Loucy (cell line): Measurements from ENCODE around the gene HSPA12B.
A peak's percentile ranks its signal among the peaks of the same experiment; 100 is the strongest.

Experiments used
- H2AFZ ChIP-seq: fragments of 200-600 bp; sonication (generic); 2 replicates; pipeline ENCODE4 v1.6.0; 2016; ENCODE audit warnings: antibody characterized with exemption, mild to moderate bottlenecking, low read length, moderate library complexity
- H3F3A ChIP-seq: fragments of 200-600 bp; 2 replicates; pipeline ENCODE4 v1.6.0; 2016; ENCODE audit warnings: antibody characterized with exemption, low read depth, mild to moderate bottlenecking
- H3K27me3 ChIP-seq: fragments of 200-600 bp; sonication (generic); 2 replicates; pipeline ENCODE4 v1.6.1; 2014; ENCODE audit warnings: low read length, mild to moderate bottlenecking; ENCODE audit not compliant: insufficient read depth, poor library complexity, severe bottlenecking
- H3K36me3 ChIP-seq: fragments of 200-600 bp; sonication (generic); 2 replicates; pipeline ENCODE4 v1.6.1; 2016; ENCODE audit warnings: low read length; ENCODE audit not compliant: insufficient read depth
- H3K4me1 ChIP-seq: fragments of 200-600 bp; sonication (generic); 2 replicates; pipeline ENCODE4 v1.5.1; 2014; ENCODE audit warnings: low read length, mild to moderate bottlenecking; ENCODE audit not compliant: insufficient read depth, poor library complexity, severe bottlenecking
- H3K4me2 ChIP-seq: fragments of 200-600 bp; sonication (generic); 2 replicates; pipeline ENCODE4 v1.6.0; 2014; ENCODE audit warnings: antibody characterized with exemption, low read length, low read depth, mild to moderate bottlenecking; ENCODE audit not compliant: poor library complexity, severe bottlenecking
- H3K4me3 ChIP-seq: fragments of 200-600 bp; sonication (generic); 2 replicates; pipeline ENCODE4 v1.5.1; 2014; ENCODE audit warnings: low read length, mild to moderate bottlenecking, mixed read lengths; ENCODE audit not compliant: poor library complexity, severe bottlenecking
- H3K79me2 ChIP-seq: fragments of 200-600 bp; sonication (generic); 2 replicates; pipeline ENCODE4 v1.6.1; 2014; ENCODE audit warnings: low read length; ENCODE audit not compliant: insufficient read depth
- H3K9ac ChIP-seq: fragments of 200-600 bp; sonication (generic); 2 replicates; pipeline ENCODE4 v1.6.0; 2014; ENCODE audit warnings: mild to moderate bottlenecking, low read depth, low read length, moderate library complexity; ENCODE audit not compliant: poor library complexity, severe bottlenecking
- H3K9me2 ChIP-seq: fragments of 200-600 bp; sonication (generic); replicated peaks from 2 replicates; pipeline ENCODE4 v1.6.1; 2016; ENCODE audit warnings: low read depth, low read length, mixed read lengths
- H3K9me3 ChIP-seq: fragments of 200-600 bp; sonication (generic); 2 replicates; pipeline ENCODE4 v1.6.1; 2014; ENCODE audit warnings: mild to moderate bottlenecking, antibody characterized with exemption, low read length, low read depth; ENCODE audit not compliant: insufficient read depth
- H4K20me1 ChIP-seq: fragments of 200-600 bp; sonication (generic); 2 replicates; pipeline ENCODE4 v1.6.0; 2014; ENCODE audit warnings: antibody characterized with exemption, low read length, mild to moderate bottlenecking; ENCODE audit not compliant: insufficient read depth, poor library complexity, severe bottlenecking
- EZH2phosphoT487 ChIP-seq: fragments of 200-600 bp; IDR thresholded peaks from 2 replicates; pipeline ENCODE4 v1.6.1; 2018; ENCODE audit warnings: antibody characterized with exemption, mild to moderate bottlenecking, moderate library complexity, borderline replicate concordance
- TF ChIP-seq, protein P1 (sequence below): fragments of 200-600 bp; sonication (generic); conservative IDR thresholded peaks from 2 replicates; pipeline ENCODE4 v1.5.1; 2014; ENCODE audit warnings: mild to moderate bottlenecking, antibody characterized with exemption, low read length

The HSPA12B gene

DNA sequence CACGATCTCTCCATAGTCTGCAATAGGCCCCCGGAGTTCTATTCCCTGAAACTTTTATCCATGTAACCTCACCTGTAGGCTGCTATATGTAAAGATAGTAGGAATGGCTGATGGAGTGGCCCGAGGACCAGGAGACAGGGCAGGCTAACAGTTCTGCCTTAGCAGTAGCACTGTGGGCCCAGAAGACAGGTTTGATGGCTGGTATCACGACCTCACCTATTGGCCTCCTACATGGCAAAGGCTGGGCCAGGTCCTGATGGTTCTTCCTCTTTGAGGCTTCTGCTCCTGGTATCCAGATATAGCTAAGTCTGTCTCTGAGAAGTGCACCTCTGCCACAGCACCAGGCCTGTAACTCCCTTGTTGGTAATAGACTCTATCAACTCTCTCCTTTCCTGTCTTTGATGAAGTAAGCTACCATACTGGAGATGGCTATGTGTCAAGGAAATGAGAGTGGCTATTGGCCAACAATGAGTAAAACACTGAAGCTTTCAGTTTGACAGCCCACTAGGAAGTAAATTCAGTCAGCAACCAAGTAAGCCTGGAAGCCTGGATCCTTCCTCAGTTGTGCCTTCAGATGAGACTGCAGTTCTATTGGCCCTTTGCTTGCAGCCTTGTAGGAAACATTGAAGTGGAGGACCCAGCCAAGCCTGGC lies 43.1 kb downstream of the HSPA12B start:
- no peaks in the 10 kb centered on the region for H3F3A ChIP-seq
- no peak overlapping the region for H2AFZ ChIP-seq
- TF ChIP-seq, protein P1, sequence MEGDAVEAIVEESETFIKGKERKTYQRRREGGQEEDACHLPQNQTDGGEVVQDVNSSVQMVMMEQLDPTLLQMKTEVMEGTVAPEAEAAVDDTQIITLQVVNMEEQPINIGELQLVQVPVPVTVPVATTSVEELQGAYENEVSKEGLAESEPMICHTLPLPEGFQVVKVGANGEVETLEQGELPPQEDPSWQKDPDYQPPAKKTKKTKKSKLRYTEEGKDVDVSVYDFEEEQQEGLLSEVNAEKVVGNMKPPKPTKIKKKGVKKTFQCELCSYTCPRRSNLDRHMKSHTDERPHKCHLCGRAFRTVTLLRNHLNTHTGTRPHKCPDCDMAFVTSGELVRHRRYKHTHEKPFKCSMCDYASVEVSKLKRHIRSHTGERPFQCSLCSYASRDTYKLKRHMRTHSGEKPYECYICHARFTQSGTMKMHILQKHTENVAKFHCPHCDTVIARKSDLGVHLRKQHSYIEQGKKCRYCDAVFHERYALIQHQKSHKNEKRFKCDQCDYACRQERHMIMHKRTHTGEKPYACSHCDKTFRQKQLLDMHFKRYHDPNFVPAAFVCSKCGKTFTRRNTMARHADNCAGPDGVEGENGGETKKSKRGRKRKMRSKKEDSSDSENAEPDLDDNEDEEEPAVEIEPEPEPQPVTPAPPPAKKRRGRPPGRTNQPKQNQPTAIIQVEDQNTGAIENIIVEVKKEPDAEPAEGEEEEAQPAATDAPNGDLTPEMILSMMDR, result no peak
- no peak for TF ChIP-seq EZH2phosphoT487

DNA sequence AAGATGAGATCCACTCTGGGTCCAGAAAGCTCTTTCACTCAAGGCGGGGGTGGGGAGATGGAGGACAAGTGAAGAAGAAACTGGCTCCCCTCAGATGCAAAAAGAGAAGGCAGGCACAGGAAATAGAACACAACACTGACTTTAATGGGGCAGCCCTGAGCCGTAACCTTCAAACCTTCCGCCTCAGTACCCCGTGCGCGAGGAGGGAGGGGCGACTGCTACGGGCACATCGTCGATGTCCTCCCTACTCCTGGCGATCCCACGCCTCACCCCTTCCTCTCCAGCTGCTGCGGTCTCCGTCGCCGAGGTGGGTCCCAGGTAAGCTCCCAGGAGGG lies 44.9 kb downstream of the HSPA12B start:
- Histone ChIP-seq H3F3A (no peaks in the 10 kb centered on the region), H3K9me2 (no peaks in the 10 kb centered on the region), H3K4me1 (no peaks in the 10 kb centered on the region), H3K4me3 (no peak overlapping the region), H3K4me2 (no peak overlapping the region), H3K9ac (no peak overlapping the region), H4K20me1 (no peaks in the 10 kb centered on the region), H2AFZ (peak overlapping the region; percentile 45; the same call in 1 of the 2 replicates), H3K79me2 (no peaks in the 10 kb centered on the region), H3K27me3 (no peaks in the 10 kb centered on the region), H3K9me3 (no peaks in the 10 kb centered on the region), H3K36me3 (no peaks in the 10 kb centered on the region)
- TF ChIP-seq, protein P1, result no peak
- TF ChIP-seq EZH2phosphoT487, result no peak

More for the DNA sequence above, 43.1 kb downstream of the HSPA12B start:
- no peak overlapping the region for H3K9ac ChIP-seq
- H3K4me2 ChIP-seq, result no peak overlapping the region
- H3K9me2 ChIP-seq, result no peaks in the 10 kb centered on the region
- H3K36me3 ChIP-seq, result no peaks in the 10 kb centered on the region
- no peaks in the 10 kb centered on the region for H3K27me3 ChIP-seq
- no peaks in the 10 kb centered on the region for H3K79me2 ChIP-seq
- no peaks in the 10 kb centered on the region for H3K9me3 ChIP-seq
- H3K4me3 ChIP-seq, result no peak overlapping the region
- no peaks in the 10 kb centered on the region for H4K20me1 ChIP-seq
- no peaks in the 10 kb centered on the region for H3K4me1 ChIP-seq

DNA sequence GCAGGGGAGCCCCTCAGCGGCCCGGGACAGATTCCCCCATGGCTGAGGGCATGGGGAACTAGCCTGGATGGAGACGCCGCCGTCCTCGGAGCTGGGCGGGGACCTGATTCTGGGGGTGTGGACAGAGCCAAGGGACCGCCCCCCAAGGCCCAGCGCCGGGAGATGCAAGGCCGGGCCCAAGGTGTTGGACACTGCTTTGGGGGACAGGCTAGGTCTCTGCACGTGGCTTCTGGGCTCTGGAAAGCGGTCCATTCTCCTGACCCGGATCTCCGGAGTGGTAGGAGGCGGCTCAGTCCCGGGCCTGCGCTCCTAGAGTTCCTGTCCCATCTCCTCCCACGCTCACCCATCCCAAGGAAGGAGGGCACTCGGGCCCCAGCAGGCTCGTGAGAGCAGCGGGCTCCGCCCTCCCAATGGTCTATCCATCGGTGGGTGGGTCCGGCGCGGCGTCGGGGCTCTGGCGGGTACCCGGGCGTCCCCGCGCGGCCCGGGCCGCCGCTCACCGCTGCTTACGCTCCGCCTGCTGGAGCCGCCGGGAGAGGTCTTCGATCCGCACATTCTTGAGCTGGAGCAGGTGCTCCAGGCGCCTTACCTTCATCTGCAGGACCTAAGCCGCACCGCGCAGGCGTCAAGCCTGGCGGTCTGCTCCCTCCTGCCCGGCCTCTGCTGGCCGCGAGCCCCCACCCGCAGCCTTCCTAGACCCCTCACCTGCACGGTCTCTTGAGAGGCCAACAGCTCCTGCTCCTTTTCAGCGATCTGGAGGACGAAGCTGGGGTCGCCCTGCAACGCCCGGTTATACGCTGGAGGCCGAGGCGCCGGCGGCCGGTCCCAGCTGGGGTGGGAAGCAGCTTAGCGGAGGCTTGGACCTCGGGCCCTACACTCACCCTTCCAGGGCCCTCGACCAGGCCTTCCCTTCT lies 45.5 kb downstream of the HSPA12B start:
- H3K9ac ChIP-seq, result no peak overlapping the region
- TF ChIP-seq, protein P1, result no peak
- TF ChIP-seq EZH2phosphoT487, result no peak
- H3K4me1 ChIP-seq, result no peaks in the 10 kb centered on the region
- no peaks in the 10 kb centered on the region for H3K9me3 ChIP-seq
- H3K4me3 ChIP-seq, result no peak overlapping the region
- no peak overlapping the region for H3K4me2 ChIP-seq
- no peaks in the 10 kb centered on the region for H3K9me2 ChIP-seq
- peak overlapping the region; percentile 45; the same call in 1 of the 2 replicates for H2AFZ ChIP-seq
- H3K27me3 ChIP-seq, result no peaks in the 10 kb centered on the region
- no peaks in the 10 kb centered on the region for H3K79me2 ChIP-seq
- no peaks in the 10 kb centered on the region for H3F3A ChIP-seq
- H4K20me1 ChIP-seq, result no peaks in the 10 kb centered on the region
- H3K36me3 ChIP-seq, result no peaks in the 10 kb centered on the region
